GM18517 (cell line): ENCODE measurements around the gene ANKH.

Experiments
- ATAC-seq: cut with Tn5 transposase; IDR thresholded peaks from one replicate; pipeline ENCODE4 v1.9.1; 2021; ENCODE audit warnings: mild to moderate bottlenecking, moderate library complexity; ENCODE audit not compliant: unreplicated experiment

Gene ANKH

DNA sequence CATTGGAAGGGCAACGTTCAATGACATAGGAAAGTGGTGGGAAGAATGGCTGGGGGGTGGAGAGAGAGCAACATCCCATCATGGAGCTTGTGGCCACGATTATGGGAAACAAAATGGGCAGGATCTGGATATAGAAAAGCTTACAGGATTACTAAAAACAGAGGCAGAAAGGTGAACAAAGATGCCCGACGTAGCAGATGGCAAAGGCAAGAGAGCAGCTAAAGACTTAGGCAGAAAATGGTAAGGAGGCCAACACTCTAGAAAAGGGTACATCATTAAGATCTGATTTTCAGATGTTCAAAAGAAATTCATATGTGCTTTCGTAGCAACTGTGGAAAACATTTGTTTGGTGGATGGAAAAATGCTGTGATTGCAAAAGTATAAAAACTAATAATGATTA is 104.5 kb downstream of the ANKH start:
- ATAC-seq = no peak

DNA sequence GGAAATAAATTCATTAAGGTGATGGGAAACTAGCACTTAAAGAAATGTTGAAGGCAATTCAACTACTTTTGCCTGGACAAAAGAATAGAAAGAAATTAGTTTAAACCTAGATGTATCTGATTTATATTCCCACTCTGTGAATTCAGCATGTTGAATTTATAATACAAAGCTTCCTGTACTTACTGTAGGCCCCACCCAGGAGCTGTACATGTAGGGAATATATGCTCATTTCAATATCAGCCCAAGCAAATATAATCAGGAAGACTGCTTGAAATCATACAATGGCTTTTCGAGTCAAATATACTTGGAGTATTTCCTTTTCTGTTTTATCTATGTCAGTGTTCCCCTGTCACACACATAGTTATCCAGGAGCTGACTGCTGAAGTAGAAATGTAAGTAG is 105.0 kb downstream of the ANKH start:
- no peak for ATAC-seq

DNA sequence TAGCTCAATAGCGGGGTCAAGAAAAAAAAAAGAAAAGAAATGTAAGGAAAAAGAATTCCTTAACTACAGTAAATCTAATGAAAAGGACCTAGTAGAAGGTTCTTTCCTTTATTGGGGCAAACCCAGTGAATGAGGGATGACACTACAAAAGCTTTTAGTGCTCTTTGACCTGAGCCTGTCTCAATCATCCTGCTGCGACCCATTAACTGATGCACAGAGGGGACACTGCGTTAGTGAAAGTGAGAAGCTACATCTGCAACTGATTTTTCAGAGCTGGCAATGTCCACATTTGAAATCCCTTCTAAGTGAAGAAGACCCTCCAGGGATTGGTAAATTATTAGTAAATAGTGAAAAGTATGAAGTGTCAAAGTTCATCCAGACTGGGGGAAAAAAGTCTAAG is 106.0 kb downstream of the ANKH start:
- no peak for ATAC-seq

GRCh38 chr5:14762549-14763216 is 108.9 kb downstream of the ANKH start:
- no peak for ATAC-seq

DNA sequence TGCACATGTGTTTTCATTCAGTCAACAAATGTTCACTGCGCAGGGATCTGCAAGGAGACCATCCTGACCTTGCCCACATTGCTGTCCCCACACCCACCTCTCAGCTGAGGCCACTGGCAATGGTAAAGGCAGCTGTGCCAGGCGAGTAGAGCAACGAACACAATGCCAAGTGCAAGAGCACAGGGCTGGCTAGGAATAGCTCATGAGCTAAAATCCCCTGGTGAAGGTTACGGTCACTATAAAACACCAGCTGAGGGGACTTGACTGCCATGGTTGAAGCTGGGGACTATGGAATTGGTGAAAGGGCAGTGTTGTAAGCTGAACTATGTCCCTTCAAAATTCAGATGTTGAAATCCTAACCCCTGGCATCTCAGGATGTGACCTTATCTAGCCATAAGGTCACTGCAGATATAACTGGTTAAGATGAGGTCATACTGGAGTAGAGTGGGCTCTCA is 111.0 kb downstream of the ANKH start:
- ATAC-seq = no peak

DNA sequence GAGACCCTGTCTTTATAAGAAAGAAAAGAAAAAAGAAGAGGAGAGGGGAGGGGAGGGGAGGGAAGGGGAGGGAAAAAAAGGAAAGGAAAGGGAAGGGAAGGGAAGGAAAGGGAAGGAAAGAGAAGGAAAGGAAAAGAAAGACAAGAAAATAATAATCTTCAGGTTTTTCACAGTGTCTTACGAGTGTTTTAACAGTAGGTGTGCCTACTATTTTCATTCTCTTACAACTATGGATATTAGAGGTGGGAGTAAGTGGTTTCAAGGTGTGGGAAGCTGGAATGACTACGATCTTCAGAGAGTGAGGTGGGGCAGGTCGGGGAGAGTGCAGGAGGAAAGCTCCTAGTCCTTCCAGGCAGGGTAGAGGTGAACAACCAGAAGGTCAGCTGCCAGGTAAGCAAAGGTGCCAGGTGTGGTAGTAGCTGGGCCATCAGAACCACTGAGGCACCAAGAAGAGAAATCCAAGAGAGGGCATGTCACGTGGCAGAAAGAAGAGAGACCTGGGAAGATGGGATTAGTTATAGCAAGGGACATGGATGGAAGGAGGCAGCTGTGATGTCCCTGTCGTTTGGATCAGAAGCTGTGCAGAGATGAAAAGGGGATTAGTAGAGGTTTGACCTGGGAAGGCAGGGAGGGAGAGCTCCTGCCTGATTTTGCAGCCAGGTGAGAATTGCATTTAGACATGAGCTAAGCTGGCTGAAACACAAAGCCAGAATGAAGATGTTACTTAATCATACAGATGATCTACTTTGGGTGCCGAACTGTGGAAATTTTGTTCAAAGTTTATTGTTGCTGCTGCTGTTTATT is 111.6 kb downstream of the ANKH start:
- no peak for ATAC-seq

- no peak for ATAC-seq
Measured at GRCh38 chr5:14757850-14758249, 113.7 kb downstream of the ANKH start.

- ATAC-seq = no peak
Measured at GRCh38 chr5:14756478-14756877, 115.1 kb downstream of the ANKH start.

DNA sequence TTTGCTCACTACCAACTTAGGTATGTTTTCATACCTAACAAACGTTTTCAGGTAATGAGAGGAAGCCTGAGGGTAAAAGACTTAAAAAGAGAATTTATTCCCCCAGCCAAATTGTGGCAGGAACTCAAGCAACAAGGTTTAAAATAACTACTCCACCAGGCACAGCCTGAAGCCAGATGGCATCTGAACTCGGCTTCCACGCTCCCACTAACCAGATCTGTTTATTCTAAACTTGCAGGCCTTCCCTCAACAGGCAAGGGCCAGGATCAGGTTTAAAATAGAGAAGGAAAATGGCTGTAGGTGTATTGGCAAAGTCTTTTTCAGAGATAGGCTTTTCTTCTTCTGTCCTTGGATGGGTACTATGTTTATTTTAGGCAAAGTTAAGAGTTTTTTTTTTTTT is 117.6 kb downstream of the ANKH start:
- ATAC-seq = no peak

- ATAC-seq = no peak
Measured at GRCh38 chr5:14753292-14753691, 118.3 kb downstream of the ANKH start.

DNA sequence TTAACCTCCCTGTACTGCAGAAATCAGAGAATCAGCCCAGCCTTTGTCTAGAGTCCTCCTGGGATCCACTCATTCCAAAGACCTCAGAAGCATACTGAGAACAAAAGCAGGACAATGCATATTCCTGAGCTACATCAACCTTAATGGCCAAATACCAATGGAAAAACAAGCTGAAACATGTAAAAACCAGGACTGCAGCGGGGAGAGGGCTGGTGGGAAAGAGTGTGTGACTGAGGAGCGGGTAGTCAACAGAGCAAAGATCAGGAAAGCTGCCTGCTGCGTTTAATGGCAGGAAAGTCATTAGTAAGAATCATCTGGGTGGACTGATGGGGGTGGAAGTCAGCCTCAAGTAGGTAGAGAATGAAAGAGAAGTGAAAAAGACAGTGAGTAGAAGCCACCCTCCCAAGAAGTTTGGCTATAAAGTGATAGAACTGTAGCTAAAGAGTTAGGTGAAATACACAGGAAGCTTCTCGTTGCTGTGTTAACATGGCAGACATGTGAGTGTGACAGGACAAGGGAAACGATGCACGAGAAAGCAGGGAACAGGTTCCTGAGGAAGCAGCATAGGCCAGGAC is 119.0 kb downstream of the ANKH start:
- ATAC-seq = no peak

DNA sequence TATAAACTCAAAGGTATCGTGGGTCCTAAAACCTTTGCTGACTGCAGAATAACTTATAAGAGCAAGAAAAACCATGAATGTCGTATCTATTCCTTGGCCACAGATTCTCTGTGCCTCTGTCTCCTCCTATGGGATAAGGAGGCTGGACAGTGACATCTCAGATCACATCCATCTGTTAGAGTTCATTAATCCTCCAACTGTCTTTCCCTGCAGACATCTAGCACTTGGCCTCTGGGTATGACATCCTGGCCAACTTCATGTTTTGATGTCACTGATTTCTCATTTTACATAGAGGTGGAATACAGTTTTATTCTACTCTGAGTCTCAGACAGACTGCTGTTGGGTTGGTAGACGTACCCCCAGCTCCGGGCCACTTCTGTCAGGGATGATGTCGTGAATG is 120.9 kb downstream of the ANKH start:
- ATAC-seq = no peak

DNA sequence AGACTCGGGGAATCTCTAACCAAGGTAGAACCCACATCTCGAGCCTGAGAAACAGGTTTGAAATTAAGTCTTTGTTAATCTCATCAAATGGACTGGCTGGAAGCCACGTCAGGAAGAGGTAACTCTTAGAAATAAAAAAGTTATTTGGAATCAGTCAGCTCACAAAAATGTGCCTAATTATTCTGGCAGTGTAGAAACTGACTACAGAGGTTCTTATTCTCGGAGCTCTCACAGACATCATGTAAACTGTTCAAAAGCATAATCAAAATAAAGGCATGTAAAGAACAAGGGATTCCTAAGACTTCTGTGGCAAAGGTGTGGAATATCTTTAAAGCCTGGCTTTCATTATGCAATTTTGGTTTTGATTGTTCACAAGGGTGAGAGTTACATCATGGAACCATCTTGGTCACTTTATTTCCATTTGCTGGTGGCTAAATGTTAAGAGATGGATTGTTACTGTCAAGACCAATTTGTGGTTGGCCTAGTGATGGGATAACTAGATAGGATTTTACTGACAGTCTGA is 121.9 kb downstream of the ANKH start:
- ATAC-seq = no peak

DNA sequence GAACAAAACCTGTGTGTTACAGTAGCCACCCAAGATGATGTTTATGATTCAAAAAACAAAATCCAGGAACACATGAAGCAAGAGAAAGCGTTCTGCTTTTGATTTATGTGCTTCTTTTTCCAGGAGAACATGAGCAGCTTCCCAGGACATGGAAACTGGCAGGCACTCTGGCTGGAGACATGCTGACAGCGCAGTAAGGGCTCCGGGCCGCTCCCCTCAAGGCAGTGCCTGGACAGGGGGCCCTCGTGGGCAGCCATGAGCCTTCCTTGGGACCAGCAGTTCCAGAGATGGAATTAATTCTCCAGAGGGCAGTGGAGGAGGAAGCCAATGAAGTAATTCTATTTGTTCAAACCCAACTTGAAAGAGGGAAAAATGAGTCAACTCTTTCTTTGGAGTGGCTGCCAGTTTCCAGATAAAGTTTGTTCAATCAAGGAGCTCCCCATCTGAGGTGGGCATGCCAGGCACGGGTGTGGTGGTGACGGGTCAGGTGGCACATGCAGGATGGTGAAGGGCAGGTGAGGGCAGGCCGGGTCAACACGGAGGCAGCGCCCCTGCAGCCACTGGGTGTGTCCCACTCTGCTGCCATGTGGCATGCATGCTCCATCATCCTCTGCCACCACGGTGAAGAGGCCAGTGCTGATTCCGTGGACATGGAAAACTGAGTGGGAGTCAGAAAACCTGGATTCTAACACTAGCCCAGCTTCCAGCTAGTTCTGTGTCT is 123.2 kb downstream of the ANKH start:
- no peak for ATAC-seq

DNA sequence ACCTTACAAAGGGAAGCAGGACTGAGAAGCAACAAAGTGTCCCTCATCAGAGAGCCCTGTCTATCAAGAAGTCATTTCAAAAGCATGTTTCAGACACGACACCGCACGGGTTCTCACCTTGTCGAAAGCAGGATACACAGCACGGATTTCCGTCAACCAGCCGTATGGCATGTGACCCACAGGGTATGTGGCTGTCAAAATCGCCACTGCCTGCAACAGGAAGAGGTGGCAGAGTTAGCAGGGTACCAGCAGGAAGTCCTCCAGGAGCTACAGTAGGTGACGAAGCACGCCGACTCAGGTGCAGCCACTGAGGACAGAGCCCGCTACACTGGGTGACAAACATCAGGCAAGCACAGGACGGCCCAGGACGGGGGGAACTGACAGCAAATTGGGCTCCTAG is 125.8 kb downstream of the ANKH start:
- no peak for ATAC-seq

DNA sequence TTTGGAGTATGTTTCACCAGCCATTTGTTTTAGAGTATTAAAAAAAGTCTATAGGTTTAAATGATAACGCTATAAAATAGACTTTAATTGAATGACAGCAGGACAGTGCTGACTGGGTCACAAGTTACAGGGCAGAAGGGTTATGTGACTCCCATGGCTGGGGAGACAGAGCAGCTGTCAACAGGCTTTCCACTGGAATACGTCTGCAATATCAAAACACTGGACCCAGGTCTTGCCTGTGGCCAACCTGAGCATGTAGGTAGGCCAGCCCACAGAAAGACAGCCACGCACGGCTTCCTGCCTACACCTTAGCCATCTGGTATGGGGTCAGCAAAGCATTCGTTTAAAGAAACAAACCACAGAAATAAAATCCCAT is 126.4 kb downstream of the ANKH start:
- no peak for ATAC-seq

- ATAC-seq = no peak
Measured at GRCh38 chr5:14744296-14745187, 127.0 kb downstream of the ANKH start.

- no peak for ATAC-seq
Measured at GRCh38 chr5:14743601-14744295, 127.8 kb downstream of the ANKH start.

DNA sequence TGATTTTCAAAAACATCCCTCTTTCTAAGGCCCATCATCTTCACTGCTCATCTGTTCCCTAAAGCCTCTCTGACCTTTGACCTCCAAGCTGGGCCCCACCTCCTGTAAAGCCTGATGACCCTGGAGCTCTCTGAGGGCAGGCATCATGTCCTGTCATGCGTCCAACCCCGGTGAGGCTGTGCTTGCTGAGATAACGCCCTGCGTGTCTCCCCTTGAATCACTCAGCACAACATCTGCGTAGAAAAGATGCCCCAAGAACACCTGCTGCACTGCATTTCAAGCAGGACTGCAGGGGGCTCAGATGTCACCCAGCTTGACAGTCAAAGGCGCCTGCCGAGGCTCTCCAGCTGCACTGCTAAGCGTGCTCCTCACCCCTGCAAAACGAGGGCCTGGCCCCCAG is 129.1 kb downstream of the ANKH start:
- ATAC-seq = no peak
